K562 (cell line): ENCODE data around the gene XYLB. TPM values are rescaled to one million over a fixed set of nuclear protein-coding genes. Genes with fewer than 3 reads are reported as not detected.

ENCODE experiments used
- CCAR2 ChIP-seq: fragments of 200-400 bp; formaldehyde crosslinking; IDR thresholded peaks from 2 replicates; pipeline ENCODE4 v1.6.1; 2017; ENCODE audit warnings: mild to moderate bottlenecking, low read depth, low read length
- CEBPG ChIP-seq, 3 experiments: fragments of 200-800 bp in 1 of 3; sonication (Bioruptor generic) in 1 of 3; sonication (generic) in 1 of 3; formaldehyde crosslinking in 1 of 3; IDR thresholded peaks in 2 of 3; conservative IDR thresholded peaks in 1 of 3; 2 replicates each; pipeline versions ENCODE4 v1.6.1 to v1.8.0; 2016 to 2022; ENCODE audit warnings: missing compliant biosample characterization in 2 of 3, missing genetic modification characterization in 2 of 3, mild to moderate bottlenecking in 1 of 3, missing genetic modification reagents in 1 of 3
- ETV5 ChIP-seq: sonication (generic); formaldehyde crosslinking; IDR thresholded peaks from 2 replicates; pipeline ENCODE4 v1.4.0; 2020; ENCODE audit warnings: low read depth, mild to moderate bottlenecking, missing genetic modification reagents
- GATAD2B ChIP-seq: fragments of 450-650 bp; IDR thresholded peaks from 2 replicates; pipeline ENCODE4 v1.6.1; 2017; ENCODE audit warnings: mild to moderate bottlenecking, borderline replicate concordance
- HEY1 ChIP-seq: fragments of 250-450 bp; sonication (Bioruptor Pico); IDR thresholded peaks from 2 replicates; pipeline ENCODE4 v1.5.0; 2020; ENCODE audit warnings: mild to moderate bottlenecking, moderate library complexity, borderline replicate concordance
- HSF4 ChIP-seq: fragments of 250-450 bp; sonication (Bioruptor Pico); IDR thresholded peaks from 2 replicates; pipeline ENCODE4 v2.1.2; 2022; ENCODE audit warnings: mild to moderate bottlenecking, moderate library complexity, borderline replicate concordance
- MBD2 ChIP-seq: sonication (generic); IDR thresholded peaks from 2 replicates; pipeline ENCODE4 v1.6.1; 2016; ENCODE audit warnings: low read depth, borderline replicate concordance
- MCM5 ChIP-seq: fragments of 450-650 bp; IDR thresholded peaks from 2 replicates; pipeline ENCODE4 v1.6.1; 2016; ENCODE audit warnings: low read depth
- MEF2A ChIP-seq: IDR thresholded peaks from 2 replicates; pipeline ENCODE4 v1.6.1; 2011; ENCODE audit warnings: low read depth, mild to moderate bottlenecking, low read length, moderate library complexity; ENCODE audit not compliant: control insufficient read depth
- NFYB ChIP-seq: IDR thresholded peaks from 2 replicates; pipeline ENCODE4 v1.6.1; 2011; ENCODE audit warnings: mild to moderate bottlenecking, moderate library complexity; ENCODE audit not compliant: insufficient read length; ENCODE audit errors: extremely low read depth
- NR1H2 ChIP-seq: sonication (generic); formaldehyde crosslinking; IDR thresholded peaks from 2 replicates; pipeline ENCODE4 v1.4.0; 2020; ENCODE audit warnings: mild to moderate bottlenecking, missing genetic modification reagents
- NR4A1 ChIP-seq, 2 experiments: fragments of 250-450 bp in 1 of 2; fragments of 450-650 bp in 1 of 2; sonication (Bioruptor Pico) in 1 of 2; IDR thresholded peaks; 2 replicates each; pipeline versions ENCODE4 v1.4.0 to v1.6.1; 2016 to 2020; ENCODE audit warnings: mild to moderate bottlenecking in 2 of 2, missing compliant biosample characterization in 1 of 2, missing genetic modification characterization in 1 of 2, moderate library complexity in 1 of 2
- PRPF4 ChIP-seq: fragments of 200-400 bp; formaldehyde crosslinking; IDR thresholded peaks from one replicate; pipeline ENCODE4 v1.6.1; 2017; ENCODE audit warnings: low read length, low read depth, mild to moderate bottlenecking; ENCODE audit not compliant: insufficient read depth, poor library complexity, severe bottlenecking
- SRSF9 ChIP-seq: fragments of 200-400 bp; formaldehyde crosslinking; IDR thresholded peaks from 2 replicates; pipeline ENCODE4 v1.6.1; 2017; ENCODE audit warnings: low read depth, low read length, borderline replicate concordance
- ZNF12 ChIP-seq: sonication (generic); formaldehyde crosslinking; IDR thresholded peaks from 2 replicates; pipeline ENCODE4 v1.4.0; 2020; ENCODE audit warnings: mild to moderate bottlenecking, missing genetic modification reagents
- ZNF354B ChIP-seq: fragments of 250-450 bp; sonication (Bioruptor Pico); IDR thresholded peaks from 2 replicates; pipeline ENCODE4 v1.4.0; 2020
- ZNF436 ChIP-seq: fragments of 250-450, 450-650 bp; sonication (Bioruptor Pico); formaldehyde crosslinking; IDR thresholded peaks from 2 replicates; pipeline ENCODE4 v1.7.0; 2020; ENCODE audit warnings: mild to moderate bottlenecking
- ZNF551 ChIP-seq: fragments of 250-450 bp; sonication (Bioruptor Pico); IDR thresholded peaks from 2 replicates; pipeline ENCODE4 v1.5.0; 2021; ENCODE audit warnings: mild to moderate bottlenecking, moderate library complexity
- ZNF586 ChIP-seq: fragments of 450-650 bp; formaldehyde crosslinking; conservative IDR thresholded peaks from 2 replicates; pipeline ENCODE4 v1.4.0; 2020; ENCODE audit warnings: mild to moderate bottlenecking, moderate library complexity
- polyA plus RNA-seq, 8 experiments: library from polyadenylated mRNA; depleted of rRNA in 4 of 8; stranded (reverse) in 5 of 8; unstranded in 3 of 8; fragments of >200 nt; fragmentation: Nextera tagmentation in 2 of 8; fragmentation: Illumina TruSeq in 1 of 8; extraction: Ambion mirVana in 2 of 8; extraction: Trizol in 1 of 8; gene quantifications; 2 replicates each; pipeline versions ENCODE4 v1.2.1 to v1.2.3, GENCODE V29; 2011 to 2014; ENCODE audit warnings: inconsistent platforms in 1 of 8, missing spikeins in 1 of 8
- total RNA-seq, 7 experiments: library from RNA; depleted of rRNA in 6 of 7; stranded (reverse); fragments of >200 nt in 6 of 7; fragmentation: Illumina TruSeq in 2 of 7; extraction: Trizol in 2 of 7; gene quantifications; 2 replicates each; pipeline versions ENCODE4 v1.2.1 to v1.2.3, GENCODE V29; 2011 to 2021; ENCODE audit warnings: low replicate concordance in 1 of 7
- TF ChIP-seq, protein P1 (sequence below): fragments of 450-650 bp; IDR thresholded peaks from 2 replicates; pipeline ENCODE4 v1.6.1; 2017; ENCODE audit warnings: antibody characterized with exemption, mild to moderate bottlenecking
- TF ChIP-seq, protein P2 (sequence below): sonication (generic); formaldehyde crosslinking; IDR thresholded peaks from 2 replicates; pipeline ENCODE4 v1.8.1; 2022; ENCODE audit warnings: missing genetic modification reagents

XYLB gene
- total and polyA plus RNA-seq, 9 of the 15 experiments (the other 6 are each of a cell fraction or from before 2014, with no cell fraction given): 4.0 to 20.2 (median 13.2) TPM

DNA sequence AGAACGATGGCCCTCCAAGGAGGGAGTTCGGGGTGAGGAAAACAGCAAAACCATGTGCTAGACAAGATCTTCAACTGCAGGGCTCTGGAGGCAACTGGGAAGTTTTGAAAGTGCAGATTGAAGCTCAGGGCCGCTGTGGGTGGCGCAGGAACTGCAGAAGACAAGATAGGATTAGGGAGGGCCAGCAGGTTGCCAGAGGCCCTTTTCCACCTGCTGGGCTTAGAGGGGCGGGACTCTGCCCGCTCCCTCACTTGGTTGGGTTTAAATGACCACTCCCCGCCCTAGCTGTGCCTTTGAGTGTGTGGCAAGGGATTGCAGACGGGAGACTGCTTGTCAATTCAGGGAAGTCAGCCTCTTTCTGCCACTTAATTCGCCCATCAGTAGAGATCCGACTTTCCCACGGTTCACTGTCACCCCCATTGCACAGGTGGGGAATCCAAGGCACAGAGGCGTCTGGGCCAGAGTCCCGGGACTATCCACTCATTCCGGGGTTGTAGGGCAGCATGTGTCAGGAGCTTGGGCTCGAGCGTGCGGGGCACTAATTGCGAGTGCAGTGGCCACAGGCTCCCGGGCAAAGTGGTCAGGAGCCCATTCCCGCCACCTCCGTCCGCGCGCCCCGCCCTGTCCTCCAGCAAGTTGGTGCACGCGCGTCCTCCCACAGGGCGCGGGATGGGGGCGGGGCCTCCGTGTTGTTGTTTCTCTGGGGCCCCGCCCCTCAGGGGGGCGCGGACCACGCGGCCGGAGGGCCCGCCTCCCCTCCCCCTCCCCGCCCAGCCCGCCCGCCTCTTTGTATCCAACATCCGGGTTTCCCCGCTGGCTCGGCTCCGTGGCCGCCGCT, 106.7 kb downstream of the XYLB start, which contains the start of gene ACVR2B (continued):
- no peak for TF ChIP-seq NFYB
- TF ChIP-seq ZNF436 (CRISPR knock-in tag): no peak
- TF ChIP-seq ZNF12 (CRISPR knock-in tag): no peak
- no peak for TF ChIP-seq ZNF586 (CRISPR knock-in tag)
- TF ChIP-seq MCM5: no peak
- no peak for TF ChIP-seq MBD2
- TF ChIP-seq, protein P1, sequence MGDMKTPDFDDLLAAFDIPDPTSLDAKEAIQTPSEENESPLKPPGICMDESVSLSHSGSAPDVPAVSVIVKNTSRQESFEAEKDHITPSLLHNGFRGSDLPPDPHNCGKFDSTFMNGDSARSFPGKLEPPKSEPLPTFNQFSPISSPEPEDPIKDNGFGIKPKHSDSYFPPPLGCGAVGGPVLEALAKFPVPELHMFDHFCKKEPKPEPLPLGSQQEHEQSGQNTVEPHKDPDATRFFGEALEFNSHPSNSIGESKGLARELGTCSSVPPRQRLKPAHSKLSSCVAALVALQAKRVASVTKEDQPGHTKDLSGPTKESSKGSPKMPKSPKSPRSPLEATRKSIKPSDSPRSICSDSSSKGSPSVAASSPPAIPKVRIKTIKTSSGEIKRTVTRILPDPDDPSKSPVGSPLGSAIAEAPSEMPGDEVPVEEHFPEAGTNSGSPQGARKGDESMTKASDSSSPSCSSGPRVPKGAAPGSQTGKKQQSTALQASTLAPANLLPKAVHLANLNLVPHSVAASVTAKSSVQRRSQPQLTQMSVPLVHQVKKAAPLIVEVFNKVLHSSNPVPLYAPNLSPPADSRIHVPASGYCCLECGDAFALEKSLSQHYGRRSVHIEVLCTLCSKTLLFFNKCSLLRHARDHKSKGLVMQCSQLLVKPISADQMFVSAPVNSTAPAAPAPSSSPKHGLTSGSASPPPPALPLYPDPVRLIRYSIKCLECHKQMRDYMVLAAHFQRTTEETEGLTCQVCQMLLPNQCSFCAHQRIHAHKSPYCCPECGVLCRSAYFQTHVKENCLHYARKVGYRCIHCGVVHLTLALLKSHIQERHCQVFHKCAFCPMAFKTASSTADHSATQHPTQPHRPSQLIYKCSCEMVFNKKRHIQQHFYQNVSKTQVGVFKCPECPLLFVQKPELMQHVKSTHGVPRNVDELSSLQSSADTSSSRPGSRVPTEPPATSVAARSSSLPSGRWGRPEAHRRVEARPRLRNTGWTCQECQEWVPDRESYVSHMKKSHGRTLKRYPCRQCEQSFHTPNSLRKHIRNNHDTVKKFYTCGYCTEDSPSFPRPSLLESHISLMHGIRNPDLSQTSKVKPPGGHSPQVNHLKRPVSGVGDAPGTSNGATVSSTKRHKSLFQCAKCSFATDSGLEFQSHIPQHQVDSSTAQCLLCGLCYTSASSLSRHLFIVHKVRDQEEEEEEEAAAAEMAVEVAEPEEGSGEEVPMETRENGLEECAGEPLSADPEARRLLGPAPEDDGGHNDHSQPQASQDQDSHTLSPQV: no peak
- no peak for TF ChIP-seq SRSF9
- no peak for TF ChIP-seq CEBPG (CRISPR knock-in tag; IDR thresholded peaks at IDR 0.05)
- no peak for TF ChIP-seq CEBPG (tag; conservative IDR thresholded peaks at IDR 0.05 in 1 of 2, IDR thresholded peaks at IDR 0.05 in 1 of 2)
- no peak for TF ChIP-seq ETV5 (CRISPR knock-in tag)
- TF ChIP-seq ZNF551 (CRISPR knock-in tag): no peak
- TF ChIP-seq NR4A1 (CRISPR knock-in tag; IDR thresholded peaks at IDR 0.05): no peak
- TF ChIP-seq NR4A1 (tag; IDR thresholded peaks at IDR 0.05): no peak
- TF ChIP-seq NR1H2 (CRISPR knock-in tag): no peak; the same call in 1 of the 2 replicates
- TF ChIP-seq ZNF354B (CRISPR knock-in tag): no peak
- no peak for TF ChIP-seq PRPF4
- TF ChIP-seq, protein P2, sequence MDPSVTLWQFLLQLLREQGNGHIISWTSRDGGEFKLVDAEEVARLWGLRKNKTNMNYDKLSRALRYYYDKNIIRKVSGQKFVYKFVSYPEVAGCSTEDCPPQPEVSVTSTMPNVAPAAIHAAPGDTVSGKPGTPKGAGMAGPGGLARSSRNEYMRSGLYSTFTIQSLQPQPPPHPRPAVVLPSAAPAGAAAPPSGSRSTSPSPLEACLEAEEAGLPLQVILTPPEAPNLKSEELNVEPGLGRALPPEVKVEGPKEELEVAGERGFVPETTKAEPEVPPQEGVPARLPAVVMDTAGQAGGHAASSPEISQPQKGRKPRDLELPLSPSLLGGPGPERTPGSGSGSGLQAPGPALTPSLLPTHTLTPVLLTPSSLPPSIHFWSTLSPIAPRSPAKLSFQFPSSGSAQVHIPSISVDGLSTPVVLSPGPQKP: no peak
- no peak for TF ChIP-seq MEF2A
- no peak for TF ChIP-seq CCAR2
- TF ChIP-seq GATAD2B: no peak
- no peak for TF ChIP-seq HEY1 (CRISPR knock-in tag)
- TF ChIP-seq HSF4: no peak
